ENCODE results near the gene TBCK. TPM values are rescaled to one million over a fixed set of nuclear protein-coding genes. Genes with fewer than 3 reads are reported as not detected.
A peak's percentile ranks its signal among the peaks of the same experiment; 100 is the strongest.

TBCK gene
- total RNA-seq, 1 donor from 2014 or later: 25.8 TPM

GRCh38 chr4:106266201-106266600 lies 49.8 kb downstream of the TBCK start:
- no peak overlapping the region for H3K4me2 ChIP-seq (ENCODE audit: low read length)
- no peaks in the 10 kb centered on the region for H4K20me1 ChIP-seq (ENCODE audit: insufficient read depth, low read length)
- no peak overlapping the region for H2AFZ ChIP-seq (ENCODE audit: low read depth, low read length)
- no peaks in the 10 kb centered on the region for H3K36me3 ChIP-seq (ENCODE audit: insufficient read depth, low read length)
- H3K36me3 Mint-ChIP-seq (ENCODE audit: low read depth, unreplicated experiment): no peaks in the 10 kb centered on the region
- no peaks in the 10 kb centered on the region for H3K9me3 Mint-ChIP-seq (ENCODE audit: unreplicated experiment)
- no peak overlapping the region for H3K4me3 ChIP-seq (ENCODE audit: insufficient read depth, low read depth, low read length)
- peaks cover 5% of the 10 kb centered on the region for H3K4me1 Mint-ChIP-seq (ENCODE audit: low read depth, unreplicated experiment)
- H3K79me2 ChIP-seq (ENCODE audit: insufficient read depth, low read length): no peaks in the 10 kb centered on the region
- H3K27ac ChIP-seq (ENCODE audit: low read depth, low read length): no peak overlapping the region
- H3K9me3 ChIP-seq (ENCODE audit: insufficient read depth, low read depth, low read length): no peaks in the 10 kb centered on the region
- H3K4me1 ChIP-seq (ENCODE audit: insufficient read depth, low read length): no peaks in the 10 kb centered on the region
- H3K9ac ChIP-seq (ENCODE audit: low read length): no peak overlapping the region
- TF ChIP-seq EZH2 (IDR thresholded peaks at IDR 0.05; ENCODE audit: insufficient read depth, low read length) (no peak), CTCF (IDR thresholded peaks at IDR 0.05; ENCODE audit: insufficient read depth, low read depth, low read length) (peak; percentile 70)
- no peaks in the 10 kb centered on the region for H3K27me3 ChIP-seq (ENCODE audit: insufficient read depth, low read length)
- H3K27ac Mint-ChIP-seq (ENCODE audit: unreplicated experiment): no peak overlapping the region
- no peak overlapping the region for H3K4me3 Mint-ChIP-seq (ENCODE audit: unreplicated experiment)
- DNase-seq (ENCODE audit: low read depth): peak; percentile 35
- no peaks in the 10 kb centered on the region for H3K27me3 Mint-ChIP-seq (ENCODE audit: low read depth, unreplicated experiment)
- peak; percentile 62 for FAIRE-seq

- Mint-ChIP-seq H3K9me3 (ENCODE audit: unreplicated experiment) (no peaks in the 10 kb centered on the region), H3K27ac (ENCODE audit: unreplicated experiment) (no peak overlapping the region)
- no peak overlapping the region for H3K4me3 ChIP-seq (ENCODE audit: insufficient read depth, low read depth, low read length)
Observed at GRCh38 chr4:106264331-106264728, 51.7 kb downstream of the TBCK start.

More at GRCh38 chr4:106264331-106264728, 51.7 kb downstream of the TBCK start:
- peaks cover 5% of the 10 kb centered on the region for H3K4me1 Mint-ChIP-seq (ENCODE audit: low read depth, unreplicated experiment)
- H3K36me3 Mint-ChIP-seq (ENCODE audit: low read depth, unreplicated experiment): no peaks in the 10 kb centered on the region
- Histone ChIP-seq H3K36me3 (ENCODE audit: insufficient read depth, low read length) (no peaks in the 10 kb centered on the region), H3K9me3 (ENCODE audit: insufficient read depth, low read depth, low read length) (no peaks in the 10 kb centered on the region), H3K27me3 (ENCODE audit: insufficient read depth, low read length) (no peaks in the 10 kb centered on the region), H3K9ac (ENCODE audit: low read length) (no peak overlapping the region), H3K27ac (ENCODE audit: low read depth, low read length) (no peak overlapping the region), H2AFZ (ENCODE audit: low read depth, low read length) (no peak overlapping the region), H3K4me1 (ENCODE audit: insufficient read depth, low read length) (no peaks in the 10 kb centered on the region), H3K4me2 (ENCODE audit: low read length) (no peak overlapping the region), H4K20me1 (ENCODE audit: insufficient read depth, low read length) (no peaks in the 10 kb centered on the region), H3K79me2 (ENCODE audit: insufficient read depth, low read length) (no peaks in the 10 kb centered on the region)
- no peak overlapping the region for H3K4me3 Mint-ChIP-seq (ENCODE audit: unreplicated experiment)
- no peak for DNase-seq (ENCODE audit: low read depth)
- no peak for FAIRE-seq
- H3K27me3 Mint-ChIP-seq (ENCODE audit: low read depth, unreplicated experiment): no peaks in the 10 kb centered on the region
- TF ChIP-seq EZH2 (IDR thresholded peaks at IDR 0.05; ENCODE audit: insufficient read depth, low read length) (no peak), CTCF (IDR thresholded peaks at IDR 0.05; ENCODE audit: insufficient read depth, low read depth, low read length) (no peak)

Measured in astrocyte (in vitro differentiated cells and primary cell).